NCI-H2196 treated with DMSO at 0.1 percent for 48 hours (cell line): Measurements from ENCODE around the gene IYD.
"Not testable (repeated sequence)": the region's sequence is repeated elsewhere in the genome, so short reads cannot be mapped to it uniquely, and the experiment has no call there.

Experiments used
- DNase-seq: peaks from one replicate; lab custom pipeline; 2025; ENCODE audit not compliant: unreplicated experiment; lab: John Stamatoyannopoulos, UW

IYD gene

DNA sequence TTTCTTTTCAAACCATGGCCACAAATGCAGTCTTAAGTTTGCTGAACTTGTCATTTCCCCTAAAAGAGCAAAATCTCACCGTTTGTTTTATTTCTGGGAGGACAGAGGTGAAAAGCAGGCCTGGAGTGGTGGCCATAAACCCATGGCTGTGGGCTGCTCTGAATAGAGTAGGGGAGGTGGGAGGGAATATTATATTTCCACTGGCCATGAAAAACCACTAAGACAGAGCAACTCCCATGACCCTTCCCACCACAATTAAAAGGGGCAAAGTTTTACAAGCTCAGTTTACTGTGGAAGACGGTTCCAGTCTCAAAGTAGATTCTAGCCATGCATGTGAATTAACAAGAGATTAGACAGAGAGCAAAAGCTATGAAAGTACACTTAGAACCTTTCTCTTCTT is 59.0 kb downstream of the IYD start:
- no peak for DNase-seq

DNA sequence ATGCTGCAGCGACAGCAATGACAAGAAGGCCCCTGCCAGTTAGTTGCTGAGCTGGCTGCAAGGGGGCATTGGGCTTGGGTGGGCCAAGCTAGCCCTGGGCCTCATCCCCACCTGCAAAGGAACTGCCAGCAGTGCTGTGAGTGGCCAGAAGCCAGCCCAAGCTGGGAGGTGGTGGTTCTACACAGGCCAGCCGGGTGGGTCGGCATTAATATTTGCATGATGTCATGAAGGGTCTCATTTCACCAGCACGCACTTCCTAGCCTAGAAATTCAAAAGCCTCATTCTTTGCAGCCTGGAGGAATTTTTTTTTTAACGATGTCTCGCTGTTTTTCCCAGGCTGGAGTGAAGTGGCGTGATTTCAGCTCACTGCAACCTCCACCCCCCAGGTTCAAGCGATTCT is 62.0 kb downstream of the IYD start:
- DNase-seq, result no peak

DNA sequence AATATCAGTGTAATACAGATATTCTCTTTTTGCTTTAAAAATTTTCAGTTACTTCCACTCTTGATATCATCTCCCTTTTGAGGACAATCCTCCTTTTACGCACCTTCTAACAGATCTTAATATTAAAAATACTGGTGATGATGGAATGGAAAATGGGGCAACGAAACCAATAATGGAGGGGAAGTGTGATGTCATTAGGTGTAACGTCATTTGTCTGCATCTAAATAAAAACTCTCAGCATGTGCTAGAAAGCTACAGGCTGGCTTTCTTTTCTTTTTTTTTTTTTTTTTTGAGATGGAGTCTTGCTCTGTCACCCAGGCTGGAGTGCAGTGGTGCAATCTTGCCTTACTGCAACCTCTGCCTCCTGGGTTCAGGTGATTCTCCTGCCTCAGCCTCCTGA is 66.5 kb downstream of the IYD start:
- DNase-seq, result no peak

DNA sequence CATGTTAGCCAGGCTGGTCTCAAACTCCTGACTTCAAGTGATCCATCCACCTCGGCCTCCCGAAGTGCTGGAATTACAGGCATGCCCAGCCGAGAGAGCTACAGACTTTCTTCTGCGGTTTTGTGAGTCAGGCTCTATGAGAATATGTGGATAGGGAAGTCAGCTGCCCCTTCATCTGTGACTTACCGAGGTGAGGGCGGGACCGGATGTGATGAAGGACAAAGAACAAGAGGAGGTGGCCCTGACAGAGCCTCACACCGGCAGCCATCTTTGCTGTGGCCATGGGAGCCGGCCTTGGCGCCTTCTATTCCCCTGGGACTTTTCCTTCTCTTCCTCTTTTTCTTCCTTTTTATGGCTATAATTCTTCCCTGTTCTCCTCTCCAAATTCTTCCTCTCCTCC is 67.0 kb downstream of the IYD start:
- DNase-seq, result no peak

DNA sequence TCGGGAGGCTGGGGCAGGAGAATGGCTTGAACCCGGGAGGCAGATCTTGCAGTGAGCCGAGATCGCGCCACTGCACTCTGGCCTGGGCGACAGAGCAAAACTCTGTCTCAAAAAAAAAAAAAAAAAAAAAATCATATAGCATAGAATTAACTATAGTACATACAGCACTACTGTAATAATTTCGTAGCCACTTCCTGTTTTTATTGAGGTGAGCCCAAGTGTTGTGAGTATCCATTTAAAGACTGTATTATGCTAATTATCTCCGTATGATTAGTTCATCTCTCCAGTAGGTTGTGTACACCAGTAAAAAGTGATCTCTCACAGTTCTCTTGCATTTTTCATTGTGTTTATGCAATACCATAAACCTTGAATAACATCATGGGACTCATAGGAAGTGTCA is 70.6 kb downstream of the IYD start:
- no peak for DNase-seq

DNA sequence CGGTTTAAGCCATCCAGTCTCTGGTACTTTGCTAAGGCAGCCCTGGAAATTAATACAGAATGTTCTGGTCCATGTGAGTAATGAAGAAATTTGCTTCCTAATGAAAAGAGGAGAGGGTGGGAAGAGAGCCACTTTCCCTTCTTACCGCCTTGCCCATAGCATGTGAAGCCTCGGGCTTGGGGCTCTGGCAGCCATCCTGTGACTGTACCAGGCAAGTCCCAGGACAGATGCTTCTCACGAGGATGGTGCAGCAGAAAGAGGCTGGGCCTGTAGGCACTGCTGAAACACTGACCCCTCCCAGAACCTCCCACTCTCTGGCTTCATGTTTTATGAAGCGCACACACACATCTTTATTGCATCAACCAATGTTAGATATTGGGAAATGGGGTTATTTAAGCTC is 74.8 kb downstream of the IYD start:
- DNase-seq, result no peak

DNA sequence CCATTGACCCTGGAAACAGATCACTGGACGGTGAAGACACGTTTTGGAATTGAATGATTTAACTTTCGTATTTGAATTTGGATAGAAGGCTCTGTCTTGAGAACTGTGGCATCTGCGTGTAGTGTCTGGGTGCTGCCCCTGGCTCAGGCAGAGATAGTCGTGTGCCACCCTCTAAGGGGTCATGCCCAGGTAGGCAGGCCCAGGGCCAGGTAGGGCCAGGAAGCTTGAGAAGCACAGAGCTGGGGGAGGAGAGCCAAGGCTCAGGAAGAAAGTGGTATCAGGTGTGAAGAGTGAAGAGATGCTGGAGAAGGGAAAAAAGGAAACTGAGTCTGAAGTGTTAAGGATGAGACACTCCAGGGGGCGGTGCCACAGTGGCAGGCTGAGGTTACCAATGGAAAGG is 75.5 kb downstream of the IYD start:
- DNase-seq, result no peak

DNA sequence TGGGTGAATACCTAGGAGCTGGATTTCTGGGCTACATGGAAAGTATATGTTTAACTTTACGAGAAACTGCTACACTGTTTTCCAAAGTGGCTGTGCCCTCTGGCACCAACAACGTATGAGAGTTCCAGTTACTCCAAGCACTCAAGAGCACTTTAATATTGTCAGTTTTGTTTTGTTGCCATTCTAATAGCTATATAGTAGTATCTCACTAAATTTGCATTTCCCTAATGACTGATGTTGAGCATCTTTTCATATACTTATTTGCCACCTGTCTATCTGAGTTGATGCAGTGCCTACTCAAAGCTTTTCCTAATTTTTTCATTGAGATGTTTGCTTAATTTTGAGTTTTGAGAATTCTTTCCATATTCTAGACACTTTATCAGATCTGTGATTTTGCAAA is 76.7 kb downstream of the IYD start:
- DNase-seq, result no peak

DNA sequence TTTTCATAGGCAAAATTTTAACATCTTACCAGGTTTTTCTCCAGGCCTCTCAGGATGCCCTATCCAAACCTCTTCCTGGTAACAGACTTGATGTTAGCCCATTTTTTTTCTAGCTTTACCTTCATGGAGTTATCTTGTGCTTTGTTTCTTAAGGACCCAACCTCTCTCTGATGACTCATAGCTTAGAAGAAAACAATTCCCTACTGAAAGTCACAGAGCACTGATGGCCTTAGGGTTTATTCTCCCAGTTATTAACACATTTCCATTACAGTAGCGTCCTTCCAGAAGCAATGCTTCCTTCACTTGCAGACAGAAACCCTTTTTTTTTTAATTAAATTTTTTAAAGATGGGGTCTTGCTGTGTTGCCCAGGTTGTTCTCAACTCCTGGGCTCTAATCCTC is 79.4 kb downstream of the IYD start:
- DNase-seq, result no peak

DNA sequence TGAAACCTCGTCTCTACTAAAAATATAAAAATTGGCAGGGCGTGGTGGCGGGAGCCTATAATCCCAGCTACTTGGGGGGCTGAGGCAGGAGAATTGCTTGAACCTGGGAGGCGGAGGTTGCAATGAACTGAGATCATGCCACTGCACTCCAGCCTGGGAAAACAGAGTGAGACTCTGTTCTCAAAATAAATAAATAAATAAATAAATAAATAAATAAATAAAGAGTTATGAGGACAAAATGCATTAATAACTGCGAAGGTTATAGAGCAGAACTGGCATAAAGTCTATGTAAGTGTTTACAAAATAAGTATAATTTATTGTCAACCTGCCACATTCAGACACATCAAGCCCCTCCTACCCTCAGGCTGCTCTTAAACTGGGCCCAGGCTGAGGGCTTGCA is 80.2 kb downstream of the IYD start:
- not testable (repeated sequence) for DNase-seq

DNA sequence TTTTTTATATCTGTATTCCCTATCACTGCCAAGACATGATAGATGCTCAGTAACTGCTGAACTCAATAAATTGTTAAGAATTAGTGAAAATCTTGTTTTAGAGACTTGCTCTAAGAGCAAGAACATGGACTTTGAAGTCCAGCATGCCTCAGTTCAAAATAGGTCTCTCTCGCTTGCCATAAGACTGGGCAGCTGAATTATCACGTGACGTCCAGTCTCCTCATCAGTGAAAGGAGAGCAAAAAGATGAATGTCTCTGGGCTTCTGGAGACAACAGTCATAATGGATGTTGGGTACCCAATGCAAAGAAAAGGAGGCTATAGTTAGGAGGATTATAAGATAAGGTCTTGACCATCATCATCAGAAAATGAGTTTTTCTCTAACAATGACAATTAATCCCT is 82.1 kb downstream of the IYD start:
- DNase-seq, result no peak

DNA sequence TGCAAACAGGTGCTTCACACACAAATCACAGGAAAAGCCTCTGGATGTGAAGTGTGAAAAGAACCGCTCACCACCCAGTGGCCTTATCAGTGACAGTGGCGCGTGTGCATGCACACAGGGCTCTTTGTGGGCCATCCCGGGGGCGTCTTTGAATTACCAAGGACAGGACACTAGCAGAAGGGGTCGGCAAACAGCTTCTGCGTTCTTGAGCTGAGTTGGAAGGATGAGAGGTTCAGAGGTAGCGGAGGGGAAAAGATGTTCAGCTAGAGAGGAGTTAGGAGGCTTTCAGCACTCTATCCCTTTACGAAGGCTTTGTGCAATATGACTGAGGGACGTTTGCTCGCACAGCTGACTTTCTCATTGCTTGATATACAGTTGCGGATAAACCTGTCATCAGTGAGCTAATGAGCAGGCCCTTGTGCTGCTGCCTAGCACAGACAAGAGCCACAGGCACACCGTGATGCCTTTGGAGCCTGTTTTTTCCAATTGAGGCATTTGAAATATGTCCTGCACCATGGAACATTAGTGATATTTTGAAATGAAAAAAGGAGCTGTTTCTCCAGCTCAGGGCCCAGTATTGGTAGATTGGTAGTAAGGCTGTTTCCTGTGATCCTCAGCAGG is 83.1 kb downstream of the IYD start:
- no peak for DNase-seq

DNA sequence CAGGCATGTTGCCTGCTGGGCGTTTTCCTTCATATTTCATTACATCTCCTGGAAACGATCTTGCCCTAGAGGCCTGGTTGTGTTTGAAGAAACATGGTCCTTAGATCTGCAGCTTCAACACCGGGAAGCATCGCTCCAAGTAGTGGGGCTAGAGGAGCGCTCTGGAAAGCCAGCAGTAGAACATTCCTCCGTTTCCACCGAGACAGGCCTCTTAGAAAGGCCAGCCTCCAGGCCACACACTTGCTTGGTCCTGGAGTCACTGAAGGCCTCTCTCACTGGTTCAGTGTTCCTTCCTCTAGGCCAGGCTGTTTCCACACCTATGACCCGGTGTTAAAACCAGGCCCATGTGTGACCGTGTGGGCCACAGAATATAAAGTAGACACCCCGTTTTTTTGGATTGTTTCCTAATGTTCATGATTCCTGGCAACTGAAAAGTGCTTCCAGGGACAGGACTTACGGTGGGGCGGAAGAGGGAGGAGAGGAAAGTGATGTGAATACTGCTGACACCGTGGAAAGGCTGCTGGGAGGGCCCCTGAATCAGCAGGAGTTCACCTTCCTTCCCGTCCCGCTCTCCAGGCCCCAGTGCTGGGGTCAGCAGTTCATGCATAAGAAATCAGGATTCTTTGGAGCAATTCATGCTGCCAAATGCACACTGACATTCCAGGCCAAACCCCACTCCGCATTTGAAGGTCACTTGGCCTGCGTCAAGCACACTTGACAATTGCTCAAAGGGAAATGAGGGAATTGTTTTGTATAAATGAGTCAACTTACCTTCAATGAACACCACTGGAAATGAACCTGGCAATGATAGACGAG is 83.8 kb downstream of the IYD start:
- DNase-seq, result no peak

DNA sequence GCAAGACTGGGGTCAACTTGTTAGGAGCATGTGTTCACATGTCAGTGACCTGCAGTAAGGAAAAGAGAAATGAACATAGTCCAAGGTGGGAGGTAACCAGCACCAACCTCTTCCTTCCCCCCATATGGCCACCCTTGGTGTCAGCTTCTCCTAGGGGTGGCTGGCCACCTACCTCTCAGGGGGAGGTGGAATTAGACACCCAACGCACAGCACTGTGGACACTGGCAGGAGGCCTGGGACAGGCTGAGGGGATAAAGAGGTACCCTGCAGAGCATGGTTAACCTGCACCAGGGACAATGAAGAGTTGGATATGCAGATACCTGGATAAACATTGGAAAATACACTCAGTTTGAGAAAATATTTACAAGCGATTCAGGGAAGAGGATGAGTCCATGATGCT is 84.5 kb downstream of the IYD start:
- DNase-seq, result no peak
